ENCODE data around the gene RGL1.

- TF ChIP-seq, protein P1, sequence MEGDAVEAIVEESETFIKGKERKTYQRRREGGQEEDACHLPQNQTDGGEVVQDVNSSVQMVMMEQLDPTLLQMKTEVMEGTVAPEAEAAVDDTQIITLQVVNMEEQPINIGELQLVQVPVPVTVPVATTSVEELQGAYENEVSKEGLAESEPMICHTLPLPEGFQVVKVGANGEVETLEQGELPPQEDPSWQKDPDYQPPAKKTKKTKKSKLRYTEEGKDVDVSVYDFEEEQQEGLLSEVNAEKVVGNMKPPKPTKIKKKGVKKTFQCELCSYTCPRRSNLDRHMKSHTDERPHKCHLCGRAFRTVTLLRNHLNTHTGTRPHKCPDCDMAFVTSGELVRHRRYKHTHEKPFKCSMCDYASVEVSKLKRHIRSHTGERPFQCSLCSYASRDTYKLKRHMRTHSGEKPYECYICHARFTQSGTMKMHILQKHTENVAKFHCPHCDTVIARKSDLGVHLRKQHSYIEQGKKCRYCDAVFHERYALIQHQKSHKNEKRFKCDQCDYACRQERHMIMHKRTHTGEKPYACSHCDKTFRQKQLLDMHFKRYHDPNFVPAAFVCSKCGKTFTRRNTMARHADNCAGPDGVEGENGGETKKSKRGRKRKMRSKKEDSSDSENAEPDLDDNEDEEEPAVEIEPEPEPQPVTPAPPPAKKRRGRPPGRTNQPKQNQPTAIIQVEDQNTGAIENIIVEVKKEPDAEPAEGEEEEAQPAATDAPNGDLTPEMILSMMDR (IDR thresholded peaks at IDR 0.05) = no peak
- TF ChIP-seq EP300 (IDR thresholded peaks at IDR 0.05; ENCODE audit: low read depth) (no peak), POLR2AphosphoS5 (IDR thresholded peaks at IDR 0.05) (no peak), POLR2A (IDR thresholded peaks at IDR 0.05) (no peak)
Observed at GRCh38 chr1:183807549-183808168, 2.7 kb downstream of the RGL1 start.
